Loucy (cell line): ENCODE measurements around the gene GRP.

Experiments
- CTCF ChIP-seq: fragments of 200-600 bp; sonication (generic); conservative IDR thresholded peaks from 2 replicates; pipeline ENCODE4 v1.5.1; 2014; ENCODE audit warnings: mild to moderate bottlenecking, antibody characterized with exemption, low read length
- EZH2phosphoT487 ChIP-seq: fragments of 200-600 bp; IDR thresholded peaks from 2 replicates; pipeline ENCODE4 v1.6.1; 2018; ENCODE audit warnings: antibody characterized with exemption, mild to moderate bottlenecking, moderate library complexity, borderline replicate concordance

- TF ChIP-seq CTCF (no peak), EZH2phosphoT487 (no peak)
Measured at GRCh38 chr18:59196161-59196725, 23.7 kb upstream of the GRP start.
